Loucy (cell line): ENCODE data around the gene PPP1R37.

Source experiments
- H2AFZ ChIP-seq: fragments of 200-600 bp; sonication (generic); 2 replicates; pipeline ENCODE4 v1.6.0; 2016; ENCODE audit warnings: antibody characterized with exemption, mild to moderate bottlenecking, low read length, moderate library complexity
- H3F3A ChIP-seq: fragments of 200-600 bp; 2 replicates; pipeline ENCODE4 v1.6.0; 2016; ENCODE audit warnings: antibody characterized with exemption, low read depth, mild to moderate bottlenecking
- H3K27me3 ChIP-seq: fragments of 200-600 bp; sonication (generic); 2 replicates; pipeline ENCODE4 v1.6.1; 2014; ENCODE audit warnings: low read length, mild to moderate bottlenecking; ENCODE audit not compliant: insufficient read depth, poor library complexity, severe bottlenecking
- H3K36me3 ChIP-seq: fragments of 200-600 bp; sonication (generic); 2 replicates; pipeline ENCODE4 v1.6.1; 2016; ENCODE audit warnings: low read length; ENCODE audit not compliant: insufficient read depth
- H3K4me1 ChIP-seq: fragments of 200-600 bp; sonication (generic); 2 replicates; pipeline ENCODE4 v1.5.1; 2014; ENCODE audit warnings: low read length, mild to moderate bottlenecking; ENCODE audit not compliant: insufficient read depth, poor library complexity, severe bottlenecking
- H3K4me2 ChIP-seq: fragments of 200-600 bp; sonication (generic); 2 replicates; pipeline ENCODE4 v1.6.0; 2014; ENCODE audit warnings: antibody characterized with exemption, low read length, low read depth, mild to moderate bottlenecking; ENCODE audit not compliant: poor library complexity, severe bottlenecking
- H3K4me3 ChIP-seq: fragments of 200-600 bp; sonication (generic); 2 replicates; pipeline ENCODE4 v1.5.1; 2014; ENCODE audit warnings: low read length, mild to moderate bottlenecking, mixed read lengths; ENCODE audit not compliant: poor library complexity, severe bottlenecking
- H3K79me2 ChIP-seq: fragments of 200-600 bp; sonication (generic); 2 replicates; pipeline ENCODE4 v1.6.1; 2014; ENCODE audit warnings: low read length; ENCODE audit not compliant: insufficient read depth
- H3K9ac ChIP-seq: fragments of 200-600 bp; sonication (generic); 2 replicates; pipeline ENCODE4 v1.6.0; 2014; ENCODE audit warnings: mild to moderate bottlenecking, low read depth, low read length, moderate library complexity; ENCODE audit not compliant: poor library complexity, severe bottlenecking
- H3K9me2 ChIP-seq: fragments of 200-600 bp; sonication (generic); replicated peaks from 2 replicates; pipeline ENCODE4 v1.6.1; 2016; ENCODE audit warnings: low read depth, low read length, mixed read lengths
- H3K9me3 ChIP-seq: fragments of 200-600 bp; sonication (generic); 2 replicates; pipeline ENCODE4 v1.6.1; 2014; ENCODE audit warnings: mild to moderate bottlenecking, antibody characterized with exemption, low read length, low read depth; ENCODE audit not compliant: insufficient read depth
- H4K20me1 ChIP-seq: fragments of 200-600 bp; sonication (generic); 2 replicates; pipeline ENCODE4 v1.6.0; 2014; ENCODE audit warnings: antibody characterized with exemption, low read length, mild to moderate bottlenecking; ENCODE audit not compliant: insufficient read depth, poor library complexity, severe bottlenecking
- EZH2phosphoT487 ChIP-seq: fragments of 200-600 bp; IDR thresholded peaks from 2 replicates; pipeline ENCODE4 v1.6.1; 2018; ENCODE audit warnings: antibody characterized with exemption, mild to moderate bottlenecking, moderate library complexity, borderline replicate concordance
- TF ChIP-seq, protein P1 (sequence below): fragments of 200-600 bp; sonication (generic); conservative IDR thresholded peaks from 2 replicates; pipeline ENCODE4 v1.5.1; 2014; ENCODE audit warnings: mild to moderate bottlenecking, antibody characterized with exemption, low read length

PPP1R37 gene

DNA sequence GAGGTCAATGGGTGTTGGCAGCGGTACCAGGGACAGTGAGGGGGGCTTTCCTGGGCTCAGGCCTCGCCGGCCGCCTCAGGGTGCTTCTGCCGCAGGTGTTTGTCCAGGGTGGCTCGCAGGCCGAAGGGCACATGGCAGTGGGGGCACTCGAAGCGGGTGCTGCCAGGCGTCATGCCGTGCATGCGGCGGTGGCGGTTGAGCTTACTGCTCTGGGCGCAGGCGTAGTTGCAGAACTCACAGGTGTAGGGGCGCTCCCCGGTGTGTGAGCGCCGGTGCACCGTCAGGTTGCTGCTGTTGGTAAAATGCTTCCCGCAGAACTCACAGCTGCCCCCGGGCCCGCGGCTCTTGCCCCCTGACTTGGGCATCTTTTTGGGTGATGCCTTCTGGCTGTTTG is 21.4 kb upstream of the PPP1R37 start:
- Histone ChIP-seq H3K36me3 (peaks cover 33% of the 10 kb centered on the region; the same call in 1 of the 2 replicates), H3K9me2 (no peaks in the 10 kb centered on the region), H3K79me2 (no peaks in the 10 kb centered on the region), H3K27me3 (no peaks in the 10 kb centered on the region), H2AFZ (no peak overlapping the region), H3K9me3 (no peaks in the 10 kb centered on the region), H3K4me1 (no peaks in the 10 kb centered on the region), H3K9ac (no peak overlapping the region), H4K20me1 (no peaks in the 10 kb centered on the region), H3F3A (no peaks in the 10 kb centered on the region), H3K4me2 (no peak overlapping the region), H3K4me3 (no peak overlapping the region)
- TF ChIP-seq, protein P1, sequence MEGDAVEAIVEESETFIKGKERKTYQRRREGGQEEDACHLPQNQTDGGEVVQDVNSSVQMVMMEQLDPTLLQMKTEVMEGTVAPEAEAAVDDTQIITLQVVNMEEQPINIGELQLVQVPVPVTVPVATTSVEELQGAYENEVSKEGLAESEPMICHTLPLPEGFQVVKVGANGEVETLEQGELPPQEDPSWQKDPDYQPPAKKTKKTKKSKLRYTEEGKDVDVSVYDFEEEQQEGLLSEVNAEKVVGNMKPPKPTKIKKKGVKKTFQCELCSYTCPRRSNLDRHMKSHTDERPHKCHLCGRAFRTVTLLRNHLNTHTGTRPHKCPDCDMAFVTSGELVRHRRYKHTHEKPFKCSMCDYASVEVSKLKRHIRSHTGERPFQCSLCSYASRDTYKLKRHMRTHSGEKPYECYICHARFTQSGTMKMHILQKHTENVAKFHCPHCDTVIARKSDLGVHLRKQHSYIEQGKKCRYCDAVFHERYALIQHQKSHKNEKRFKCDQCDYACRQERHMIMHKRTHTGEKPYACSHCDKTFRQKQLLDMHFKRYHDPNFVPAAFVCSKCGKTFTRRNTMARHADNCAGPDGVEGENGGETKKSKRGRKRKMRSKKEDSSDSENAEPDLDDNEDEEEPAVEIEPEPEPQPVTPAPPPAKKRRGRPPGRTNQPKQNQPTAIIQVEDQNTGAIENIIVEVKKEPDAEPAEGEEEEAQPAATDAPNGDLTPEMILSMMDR, result no peak
- no peak for TF ChIP-seq EZH2phosphoT487

DNA sequence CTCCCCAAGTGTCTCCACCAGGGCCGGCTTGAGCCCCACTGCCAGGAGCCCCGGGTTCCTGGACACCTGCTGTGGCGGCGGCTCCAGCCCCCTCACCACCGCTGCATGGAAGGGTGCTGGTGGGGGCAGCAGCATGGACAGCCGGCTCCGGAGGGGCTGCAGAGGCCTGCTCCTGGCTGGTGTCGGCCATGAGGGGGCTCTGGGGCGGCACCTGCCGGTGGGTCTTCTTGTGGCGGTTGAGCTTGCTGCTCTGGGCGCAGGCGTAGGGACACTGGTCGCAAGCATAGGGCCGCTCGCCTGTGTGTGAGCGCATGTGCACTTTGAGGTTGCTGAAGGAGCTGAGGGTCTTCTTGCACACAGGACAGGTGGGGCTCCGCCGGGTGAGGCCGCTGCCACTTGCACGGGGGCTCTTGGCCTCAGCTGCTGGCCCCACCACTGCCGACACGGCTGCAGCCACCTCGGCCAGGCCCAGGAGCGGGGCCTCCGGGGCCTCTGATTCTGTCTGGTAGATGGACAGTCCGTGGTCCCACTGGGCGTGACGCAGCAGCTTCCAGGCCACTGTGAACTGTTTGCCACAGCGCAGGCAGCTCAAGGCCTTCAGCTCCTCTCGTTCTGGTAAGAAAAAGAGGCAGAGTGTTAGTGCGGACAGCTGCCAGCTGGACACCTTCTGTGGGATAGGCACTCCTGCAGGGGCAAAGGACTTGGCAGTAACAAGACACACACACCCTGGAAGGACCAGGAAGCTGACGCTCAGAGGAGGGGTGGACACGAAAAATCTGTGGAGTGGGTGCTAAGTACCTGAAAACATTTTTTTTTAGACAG is 20.8 kb upstream of the PPP1R37 start:
- Histone ChIP-seq H3K4me3 (no peak overlapping the region), H3K9me3 (no peaks in the 10 kb centered on the region), H3F3A (no peaks in the 10 kb centered on the region), H4K20me1 (no peaks in the 10 kb centered on the region), H3K27me3 (no peaks in the 10 kb centered on the region), H2AFZ (no peak overlapping the region), H3K9ac (no peak overlapping the region), H3K36me3 (peaks cover 29% of the 10 kb centered on the region; the same call in 1 of the 2 replicates), H3K9me2 (no peaks in the 10 kb centered on the region), H3K4me2 (no peak overlapping the region), H3K79me2 (no peaks in the 10 kb centered on the region), H3K4me1 (no peaks in the 10 kb centered on the region)
- TF ChIP-seq, protein P1, result no peak
- TF ChIP-seq EZH2phosphoT487, result no peak

DNA sequence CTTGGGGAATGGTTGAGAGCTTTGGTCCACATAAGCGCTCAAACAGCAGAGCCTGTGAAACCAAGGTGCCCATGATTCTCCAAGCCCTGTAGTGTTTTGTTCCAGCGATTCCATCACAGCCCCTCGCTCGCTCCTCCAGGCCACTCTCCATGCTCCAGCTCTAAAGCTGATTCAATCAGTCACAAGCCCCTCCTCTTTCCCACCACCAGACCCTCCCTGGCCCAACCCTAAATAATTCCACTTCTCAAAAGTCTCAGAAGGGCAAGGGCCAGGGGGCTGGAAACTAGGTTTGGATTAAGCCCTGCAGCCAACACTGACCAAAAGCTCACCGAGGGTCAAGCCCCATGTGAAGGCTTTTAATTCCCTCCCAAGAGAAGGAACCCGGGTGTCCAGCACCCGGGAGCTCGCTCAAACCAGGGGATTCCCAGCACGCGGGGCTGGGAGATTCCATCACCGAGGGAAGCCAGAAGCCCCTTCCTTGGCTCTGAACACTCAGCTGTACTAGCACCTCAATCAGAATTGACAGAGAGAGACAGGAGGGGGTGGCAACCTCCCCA is 18.2 kb upstream of the PPP1R37 start:
- Histone ChIP-seq H3K79me2 (peaks cover 8% of the 10 kb centered on the region), H3F3A (no peaks in the 10 kb centered on the region), H2AFZ (no peak overlapping the region), H4K20me1 (no peaks in the 10 kb centered on the region), H3K9ac (no peak overlapping the region), H3K4me2 (no peak overlapping the region), H3K9me2 (no peaks in the 10 kb centered on the region), H3K9me3 (no peaks in the 10 kb centered on the region), H3K4me3 (no peak overlapping the region), H3K27me3 (no peaks in the 10 kb centered on the region), H3K36me3 (peaks cover 10% of the 10 kb centered on the region; the same call in 1 of the 2 replicates), H3K4me1 (peaks cover 3% of the 10 kb centered on the region)
- TF ChIP-seq, protein P1, result no peak
- no peak for TF ChIP-seq EZH2phosphoT487
